Measurements from ENCODE around the gene CHKB. TPM values are rescaled to one million over a fixed set of nuclear protein-coding genes. Genes with fewer than 3 reads are reported as not detected.

The CHKB gene
- total and polyA plus RNA-seq, 2 of the 8 experiments (the other 6 are each of a cell fraction or from before 2014, with no cell fraction given), result 27.9 to 42.2 TPM

- Histone ChIP-seq H3K9ac (replicated peaks in 1 of 4; ENCODE audit: extremely low read depth in 1 of 4, low read depth in 3 of 4, low read length in 3 of 4) (no peak within 1 kb of the TSS), H4K5ac (ENCODE audit: insufficient read length, low read depth, low read length) (no peak within 1 kb of the TSS), H3K27ac (ENCODE audit: low read depth, low read length) (no peak within 1 kb of the TSS), H3K27me3 (replicated peaks in 1 of 4; ENCODE audit: control insufficient read depth in 3 of 4, extremely low read depth in 1 of 4, insufficient read depth in 3 of 4, low read length in 3 of 4) (peaks cover 43 to 70% (median 60%) of the 10 kb centered on the region in 4 experiments), H3K79me1 (ENCODE audit: low read depth, low read length) (no peaks in the 10 kb centered on the region), H3K4me1 (replicated peaks in 1 of 4; ENCODE audit: control insufficient read depth in 3 of 4, insufficient read depth in 4 of 4, low read length in 3 of 4) (peaks cover 0 to 26% (median 10%) of the 10 kb centered on the region in 4 experiments; a peak in 5 of 7 replicates), H3K18ac (ENCODE audit: extremely low read depth, low read length) (no peak within 1 kb of the TSS; the same call in 1 of the 2 replicates), H2BK5ac (ENCODE audit: low read depth, low read length) (no peak within 1 kb of the TSS), H4K91ac (replicated peaks; ENCODE audit: insufficient read length, low read length) (peak within 1 kb of the TSS; percentile 42), H3K4me2 (ENCODE audit: insufficient read depth in 1 of 2, low read depth in 2 of 2, low read length in 2 of 2) (peak within 1 kb of the TSS; percentile 51 to 92), H4K8ac (ENCODE audit: extremely low read depth, insufficient read depth, low read length) (peak within 1 kb of the TSS; percentile 94), H3K9me3 (ENCODE audit: insufficient read depth in 2 of 2, low read depth in 1 of 2, low read length in 1 of 2) (no peaks in the 10 kb centered on the region), H3K4ac (replicated peaks; ENCODE audit: insufficient read length, low read depth, low read length) (no peak within 1 kb of the TSS), H4K20me1 (replicated peaks in 1 of 2; ENCODE audit: control insufficient read depth in 1 of 2, insufficient read depth in 2 of 2, low read length in 2 of 2) (peaks cover 5 to 17% of the 10 kb centered on the region in 2 experiments), H2BK12ac (ENCODE audit: low read depth, low read length) (no peak within 1 kb of the TSS; the same call in 1 of the 2 replicates), H3K36me3 (ENCODE audit: control insufficient read depth in 2 of 4, insufficient read depth in 4 of 4, low read length in 3 of 4) (no peaks in the 10 kb centered on the region), H3K23me2 (ENCODE audit: low read depth, low read length) (peaks cover 28% of the 10 kb centered on the region; the same call in 1 of the 2 replicates), H3K79me2 (ENCODE audit: control insufficient read depth in 1 of 2, insufficient read depth in 2 of 2, low read length in 2 of 2) (no peaks in the 10 kb centered on the region), H2BK120ac (replicated peaks; ENCODE audit: low read depth, low read length) (no peak within 1 kb of the TSS), H3K56ac (replicated peaks; ENCODE audit: insufficient read length, low read depth, low read length) (no peak within 1 kb of the TSS), H2AFZ (ENCODE audit: low read length) (no peak within 1 kb of the TSS), H3K4me3 (ENCODE audit: extremely low read depth in 1 of 4, insufficient read depth in 2 of 4, low read depth in 3 of 4, low read length in 4 of 4) (peak within 1 kb of the TSS; percentile 27 to 68 (median 48)), H3K14ac (ENCODE audit: insufficient read length) (no peak within 1 kb of the TSS), H3K23ac (ENCODE audit: insufficient read length) (no peak within 1 kb of the TSS), H2BK15ac (ENCODE audit: low read length) (peak within 1 kb of the TSS; percentile 46; the same call in 1 of the 2 replicates), H2BK20ac (ENCODE audit: low read length) (no peak within 1 kb of the TSS), H2AK5ac (ENCODE audit: low read depth, low read length) (no peak within 1 kb of the TSS; the same call in 1 of the 2 replicates)
- peak; percentile 53 for TF ChIP-seq EZH2 (IDR thresholded peaks at IDR 0.05; ENCODE audit: low read depth, low read length, severe bottlenecking)
- TF ChIP-seq ATF3 (IDR thresholded peaks at IDR 0.05; ENCODE audit: insufficient read depth, low read depth, low read length), result no peak
- no peak for TF ChIP-seq SIN3A (conservative IDR thresholded peaks at IDR 0.05 in 1 of 2, IDR thresholded peaks at IDR 0.05 in 1 of 2; ENCODE audit: low read depth in 1 of 2, low read length in 2 of 2)
- TF ChIP-seq SUZ12 (IDR thresholded peaks at IDR 0.05; ENCODE audit: low read length), result peak; percentile 72
- TF ChIP-seq MAX (IDR thresholded peaks at IDR 0.05), result peak; percentile 33; the same call in 1 of the 2 replicates
- no peak for TF ChIP-seq YY1 (IDR thresholded peaks at IDR 0.05; ENCODE audit: low read depth, low read length)
- ChIA-PET CTCF (ENCODE audit: partially characterized antibody) (no interaction called here), POLR2A (ENCODE audit: partially characterized antibody) (no interaction called here)
- 13% methylated on average over 17 of the region's 92 CpGs; no CpG with 5 or more reads in 1 of the 2 experiments for WGBS, 2 experiments (ENCODE audit: extremely low coverage in 1 of 2, insufficient coverage in 1 of 2, insufficient read length in 1 of 2, insufficient replicate concordance in 2 of 2, low coverage in 1 of 2, low lambda C conversion rate in 2 of 2, missing lambda C conversion rate in 1 of 2)
- DNase-seq (ENCODE audit: low read depth in 1 of 2, low spot score in 2 of 2) (peak in 1 of 2 experiments; percentile 75), FAIRE-seq (no peak)
These were observed 52.6 kb downstream of the CHKB start, which contains the start of gene TYMP for GRCh38 chr22:50529897-50530579. Gene TYMP (minus strand): TSS chr22:50530012. CDS start chr22:50529709, 303 bp downstream.
